LHCN-M2 (cell line): ENCODE measurements around the gene CAMP. TPM values are rescaled to one million over a fixed set of nuclear protein-coding genes. Genes with fewer than 3 reads are reported as not detected.

Source experiments
- DNase-seq: peaks from one replicate; pipeline ENCODE4 v3.0.0-alpha.2; 2012; ENCODE audit warnings: low read depth
- total RNA-seq: library from RNA; depleted of rRNA; stranded (reverse); fragments of >200 nt; gene quantifications from 2 replicates; pipeline ENCODE4 v1.2.3, GENCODE V29; 2014

Gene CAMP
- total RNA-seq, 1 experiment from 2014 or later = not detected

DNA sequence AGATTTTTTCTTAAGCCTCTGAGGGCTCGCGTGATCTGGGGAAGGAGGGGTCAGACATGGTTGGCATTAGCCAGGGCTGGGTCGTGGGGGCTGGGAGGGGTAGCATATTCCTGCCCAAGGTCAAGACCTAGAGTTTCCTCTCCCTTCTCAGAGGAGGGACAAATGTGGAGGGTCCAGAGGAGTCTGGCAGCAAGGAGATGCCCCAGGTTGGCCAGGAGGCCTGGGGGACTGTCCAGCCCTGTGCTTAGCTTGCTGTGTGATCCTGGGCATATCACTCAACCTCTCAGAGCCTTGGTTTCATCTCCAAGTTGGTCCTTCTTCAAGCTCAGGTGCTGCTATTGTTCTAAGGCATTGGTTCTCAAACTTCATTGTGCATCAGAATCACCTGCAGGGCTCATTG lies 9.1 kb upstream of the CAMP start:
- no peak for DNase-seq

DNA sequence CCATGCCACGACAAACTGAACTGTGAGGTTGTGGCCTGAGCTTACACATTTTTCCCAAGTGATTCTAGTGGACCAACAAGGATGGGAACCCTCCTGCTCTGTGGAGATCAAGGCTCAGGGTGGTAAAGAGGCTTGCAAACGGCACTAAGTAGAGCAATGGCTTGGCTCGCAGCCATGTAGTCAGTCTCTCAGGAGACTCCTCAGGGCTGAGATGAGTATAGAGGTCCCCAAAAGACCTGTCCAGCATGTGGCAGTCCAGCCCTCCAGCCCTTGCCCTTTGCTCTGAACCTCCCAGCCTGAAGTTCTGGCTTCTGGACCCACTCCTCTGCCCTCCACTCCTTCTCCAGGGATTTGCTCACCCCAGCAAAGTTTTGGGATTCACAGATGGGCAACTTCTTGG lies 8.3 kb upstream of the CAMP start:
- no peak for DNase-seq

DNA sequence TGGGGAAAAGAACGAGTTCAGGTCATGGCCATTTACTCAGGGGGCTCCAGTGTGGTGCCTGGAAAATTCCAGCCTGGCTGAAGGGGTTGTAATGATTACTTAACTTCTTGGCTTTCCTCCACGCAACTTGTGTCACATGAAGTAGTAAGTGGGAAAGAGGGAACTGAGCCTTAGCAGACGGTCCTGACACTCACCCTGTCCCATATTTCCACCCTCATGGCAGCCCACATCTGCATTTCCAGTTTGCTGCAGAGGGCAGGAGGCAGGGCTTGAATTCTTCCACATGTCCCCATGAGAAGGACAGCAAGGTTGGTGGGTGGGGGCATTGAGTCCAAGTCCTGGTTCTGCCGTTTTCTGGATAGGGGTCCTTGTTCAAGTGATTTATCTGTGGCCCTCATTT lies 7.8 kb upstream of the CAMP start:
- DNase-seq = no peak

DNA sequence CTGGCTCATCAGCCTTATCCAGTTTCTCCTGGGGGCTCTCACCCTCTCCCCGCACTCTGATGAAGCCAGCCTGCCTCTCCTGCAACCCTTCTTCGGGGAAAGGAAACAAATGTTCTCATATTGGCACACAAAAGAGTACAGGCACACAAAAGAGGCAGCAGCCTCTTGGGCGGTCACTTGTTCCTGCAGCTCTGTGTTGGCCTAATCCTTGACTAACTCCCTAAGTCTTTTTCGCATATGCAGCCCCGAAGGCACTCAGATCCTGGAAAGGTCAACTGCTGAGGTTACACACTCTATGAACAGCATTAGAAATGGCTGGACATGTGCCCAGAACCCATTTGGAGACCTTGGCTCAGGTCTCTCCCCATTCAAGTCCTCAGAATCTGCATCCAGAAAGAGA lies 7.4 kb upstream of the CAMP start:
- no peak for DNase-seq

- DNase-seq = no peak
These were observed 5.8 kb upstream of the CAMP start for GRCh38 chr3:48217449-48217848.

- DNase-seq = no peak
These were observed 4.8 kb upstream of the CAMP start for GRCh38 chr3:48218537-48218936.

DNA sequence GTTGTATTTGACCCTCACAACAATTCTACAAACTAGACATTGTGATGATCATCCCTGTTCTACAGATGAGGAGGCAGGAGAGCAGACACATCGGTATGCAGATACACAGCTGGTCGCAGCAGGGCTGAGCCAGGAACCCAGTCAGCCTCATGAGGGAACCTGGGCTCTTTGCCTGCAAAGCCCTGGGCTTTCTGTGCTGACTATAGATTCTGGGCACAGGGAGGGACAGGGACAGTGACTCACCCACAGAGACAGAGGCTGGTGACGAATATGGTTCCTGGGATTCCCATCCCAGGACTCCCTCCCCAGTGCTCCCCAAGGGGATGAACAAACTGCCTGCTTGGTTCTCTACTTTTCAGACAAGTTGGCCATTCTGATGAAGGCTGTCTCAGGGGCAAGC lies 3.8 kb upstream of the CAMP start:
- no peak for DNase-seq

DNA sequence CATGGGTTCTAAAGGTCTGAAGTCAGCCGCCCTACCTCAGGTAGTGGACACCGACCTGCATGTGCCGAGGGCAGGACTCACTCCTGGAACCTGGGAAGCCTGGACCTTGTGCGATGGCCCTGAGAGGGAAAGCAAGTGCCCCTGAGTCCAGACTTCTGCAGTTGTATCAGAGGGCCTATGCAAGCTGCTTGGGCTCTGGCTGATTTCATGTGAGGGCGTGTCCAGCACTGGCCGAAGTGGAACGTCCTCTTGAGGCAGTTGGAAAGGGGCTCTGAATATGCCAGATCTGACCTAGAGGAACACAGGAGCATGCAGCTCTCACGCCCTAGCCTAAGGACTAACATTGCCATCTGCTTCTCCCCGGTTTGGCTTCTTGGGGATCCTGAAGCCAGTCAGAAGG lies 2.5 kb upstream of the CAMP start:
- no peak for DNase-seq

GRCh38 chr3:48225587-48225986 lies 2.3 kb downstream of the CAMP start:
- no peak for DNase-seq

DNA sequence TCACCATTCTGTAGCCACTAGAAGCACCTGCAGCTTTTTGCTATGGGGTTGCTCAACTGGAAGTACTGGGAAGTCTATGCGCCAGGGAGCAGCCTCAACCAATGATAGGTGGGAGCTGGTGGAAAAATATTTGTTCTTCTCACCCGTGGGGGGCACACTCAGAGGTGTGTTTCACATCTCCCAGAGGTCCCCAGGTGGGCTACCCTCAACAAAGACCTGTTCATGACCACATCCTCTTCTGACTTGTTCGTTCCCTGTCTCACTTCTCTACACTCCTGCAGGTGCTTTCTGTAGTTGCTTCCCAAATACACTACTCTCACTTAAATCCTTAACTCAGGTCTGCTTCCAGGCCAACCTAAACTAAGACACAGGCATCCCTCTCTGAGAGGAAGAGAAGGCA lies 3.6 kb downstream of the CAMP start:
- DNase-seq = no peak

DNA sequence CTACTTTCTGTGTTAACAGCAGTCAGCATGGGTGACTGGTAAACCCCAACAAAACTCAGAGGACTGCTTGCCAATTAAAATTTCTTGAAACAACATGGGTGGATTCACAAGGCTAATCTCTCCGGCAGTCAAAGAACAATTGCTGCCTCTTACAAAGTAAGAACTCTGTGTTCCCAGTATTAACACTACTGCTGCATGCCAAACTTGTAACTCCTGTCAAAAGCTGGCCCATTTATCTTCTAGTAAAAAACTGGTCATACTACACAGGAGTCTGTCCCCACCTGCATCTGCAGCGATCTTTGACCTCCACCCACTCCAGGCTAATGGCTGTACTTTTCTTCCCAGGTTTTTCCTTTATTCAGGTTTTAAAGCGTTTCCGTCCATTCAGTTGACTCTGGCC lies 8.9 kb downstream of the CAMP start:
- no peak for DNase-seq

GRCh38 chr3:48232734-48233133 lies 9.4 kb downstream of the CAMP start:
- peak; percentile 45 for DNase-seq

DNA sequence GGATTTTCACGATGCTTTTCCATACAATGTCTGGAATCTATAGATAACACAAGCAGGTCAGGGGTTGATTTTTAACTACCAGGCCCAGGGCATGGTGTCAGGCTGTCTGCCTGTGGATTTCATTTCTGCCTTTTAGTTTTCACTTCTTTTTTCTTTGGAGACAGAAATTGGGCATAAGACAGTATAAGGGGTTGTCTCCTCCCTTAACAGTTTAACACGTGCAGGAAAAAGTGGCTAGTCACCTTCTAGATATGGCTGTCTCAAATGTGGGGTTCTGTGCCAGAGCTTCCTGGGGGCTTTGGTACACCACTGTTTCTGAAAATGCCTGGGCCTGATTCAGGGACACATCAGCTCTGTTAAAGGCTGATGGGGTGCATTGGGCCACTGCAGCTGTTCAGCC lies 10.2 kb downstream of the CAMP start:
- DNase-seq = no peak

GRCh38 chr3:48236531-48236930 lies 13.2 kb downstream of the CAMP start:
- DNase-seq = no peak

GRCh38 chr3:48238531-48239085 lies 15.3 kb downstream of the CAMP start:
- DNase-seq = no peak

DNA sequence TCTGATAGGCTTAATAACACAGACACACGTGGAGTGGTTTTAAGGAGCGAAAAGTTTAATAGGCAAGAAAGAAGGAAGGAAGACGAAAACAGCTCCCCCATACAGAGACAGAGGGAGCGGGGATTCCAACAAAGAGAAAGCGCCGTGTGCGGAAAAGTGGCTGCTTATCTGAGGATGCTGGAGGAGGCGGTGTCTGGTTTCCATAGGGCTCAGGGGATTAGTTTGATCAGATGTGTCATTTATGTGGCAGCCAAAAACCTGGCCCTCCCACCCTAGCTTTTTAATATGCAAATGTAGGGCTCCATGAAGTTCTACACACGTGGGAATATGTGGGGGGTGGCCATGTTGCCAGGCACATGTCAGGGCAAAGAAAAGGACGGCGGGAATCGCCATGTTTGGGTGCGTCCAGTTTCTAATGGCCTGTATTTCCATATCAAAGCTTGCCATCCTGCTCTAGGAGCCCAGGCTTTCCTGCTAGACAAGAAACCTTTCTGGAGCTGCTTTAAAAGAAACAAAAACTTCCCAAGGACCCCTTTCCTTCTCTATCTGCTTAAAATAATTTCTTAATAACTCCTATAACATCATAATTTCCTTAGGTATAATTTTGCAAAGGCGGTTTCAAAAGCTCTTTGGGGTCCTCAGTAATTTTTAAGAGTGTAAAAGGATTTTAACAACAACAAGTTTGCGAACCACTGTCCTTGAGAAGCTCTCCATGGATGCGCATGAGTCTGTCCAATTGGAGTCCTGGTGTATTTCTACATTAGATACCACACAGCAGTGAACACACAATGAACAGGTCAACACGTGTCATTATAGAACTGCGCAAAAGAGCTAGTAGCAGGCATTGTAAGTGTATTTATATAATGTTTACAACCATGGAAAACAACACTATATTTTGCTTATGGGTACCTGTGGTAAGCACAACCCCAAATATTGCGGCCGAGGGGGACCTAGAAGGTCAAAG lies 17.0 kb downstream of the CAMP start:
- no peak for DNase-seq

DNA sequence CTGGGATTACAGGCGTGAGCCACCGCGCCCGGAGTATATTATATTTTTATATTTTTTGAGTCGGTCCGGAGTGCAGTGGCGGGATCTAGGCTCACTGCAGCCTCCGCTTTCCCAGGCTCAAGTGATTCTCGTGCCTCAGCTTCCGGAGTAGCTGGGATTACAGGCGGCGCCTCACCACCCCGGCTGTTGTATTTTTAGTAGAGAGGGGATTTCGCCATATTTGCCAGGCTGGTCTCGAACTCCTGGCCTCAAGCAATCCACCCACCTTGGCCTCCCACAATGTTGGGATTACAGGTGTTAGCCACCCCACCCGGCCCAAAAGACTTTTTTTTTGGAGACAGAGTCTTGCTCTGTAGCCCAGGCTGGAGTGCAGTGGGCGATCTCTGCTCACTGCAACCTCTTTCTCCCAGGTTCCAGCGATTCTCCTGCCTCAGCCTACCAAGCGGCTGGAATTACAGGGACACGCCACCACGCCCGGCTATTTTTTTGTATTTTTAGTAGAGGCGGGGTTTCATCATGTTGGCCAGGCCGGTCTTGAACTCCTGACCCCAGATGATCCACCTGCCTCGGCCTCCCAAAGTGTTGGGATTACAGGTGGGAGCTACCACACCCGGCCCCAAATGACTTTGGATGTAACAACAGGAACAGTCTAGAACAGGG lies 18.6 kb downstream of the CAMP start:
- DNase-seq = no peak

DNA sequence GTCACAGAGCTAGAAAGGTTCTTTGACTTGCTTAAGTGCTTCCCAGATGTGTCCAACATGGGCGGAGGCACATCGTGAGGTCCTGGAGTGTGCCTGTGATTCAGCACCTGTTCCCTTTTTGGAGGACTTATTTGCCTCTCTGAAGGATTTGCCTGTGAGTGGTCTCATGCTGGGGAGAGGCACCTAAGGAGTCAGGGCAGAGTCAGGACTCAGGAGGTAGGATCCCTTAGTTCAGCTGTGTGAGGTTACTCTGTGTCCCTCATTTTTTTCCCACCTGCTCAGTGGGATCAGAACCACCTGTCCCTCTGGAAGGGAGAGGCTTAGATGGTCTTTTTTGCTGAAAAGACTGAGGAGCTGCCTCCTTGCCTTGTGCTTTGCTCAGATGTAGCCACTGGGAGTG lies 20.6 kb downstream of the CAMP start:
- DNase-seq = no peak

DNA sequence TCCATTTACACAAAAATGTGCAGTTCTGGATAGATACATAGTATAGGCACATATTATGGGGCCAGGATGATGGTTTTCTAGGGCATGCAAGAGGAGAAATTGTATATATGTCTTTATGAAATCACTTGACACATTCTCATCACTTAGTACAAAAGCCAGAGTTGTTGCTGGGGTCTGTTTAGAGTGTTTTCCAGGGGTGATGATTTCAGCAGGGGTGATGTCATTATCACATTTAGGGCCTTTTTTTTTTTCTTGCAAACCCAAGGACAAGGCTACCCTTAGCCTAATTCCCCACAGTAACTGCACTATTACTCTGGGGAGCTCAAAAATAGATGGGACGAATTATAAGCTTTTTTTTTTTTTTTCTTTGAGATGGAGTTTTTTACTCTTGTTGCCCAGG lies 21.2 kb downstream of the CAMP start:
- DNase-seq = no peak

GRCh38 chr3:48245136-48245535 lies 21.8 kb downstream of the CAMP start:
- no peak for DNase-seq

GRCh38 chr3:48247401-48247811 lies 24.1 kb downstream of the CAMP start:
- peak; percentile 36 for DNase-seq

- no peak for DNase-seq
These were observed 25.0 kb downstream of the CAMP start for GRCh38 chr3:48248095-48248850.
